Measurements from ENCODE around the gene ARHGEF33.

GRCh38 chr2:38981003-38981669 lies 91.5 kb downstream of the ARHGEF33 start:
- TF ChIP-seq CTCF (conservative IDR thresholded peaks at IDR 0.05; ENCODE audit: low read depth, low read length), result no peak
- no peak for TF ChIP-seq EZH2 (IDR thresholded peaks at IDR 0.05; ENCODE audit: low read length, unreplicated experiment)
- TF ChIP-seq EZH2phosphoT487 (IDR thresholded peaks at IDR 0.05; ENCODE audit: borderline replicate concordance, low read length), result no peak

All from PC-3 (cell line).